Parathyroid adenoma (tissue), 2 donors: ENCODE data around the gene MYOD1.

Experiments used
- H2AFZ ChIP-seq: fragments of 300-600 bp; sonication (generic); one replicate; pipeline ENCODE4 v1.7.0; 2017; ENCODE audit warnings: antibody characterized with exemption, mild to moderate bottlenecking
- H3K27ac ChIP-seq: fragments of 300-600 bp; sonication (generic); one replicate; pipeline ENCODE4 v1.7.0; 2017
- H3K27me3 ChIP-seq: fragments of 300-600 bp; sonication (generic); one replicate; pipeline ENCODE4 v1.7.0; 2017; ENCODE audit warnings: low read length; ENCODE audit not compliant: control insufficient read depth, insufficient read depth
- H3K36me3 ChIP-seq: fragments of 300-600 bp; sonication (generic); one replicate; pipeline ENCODE4 v1.7.0; 2017; ENCODE audit warnings: low read length; ENCODE audit not compliant: control insufficient read depth, insufficient read depth
- H3K4me1 ChIP-seq: fragments of 300-600 bp; sonication (generic); one replicate; pipeline ENCODE4 v1.7.0; 2017; ENCODE audit warnings: control low read depth
- H3K4me2 ChIP-seq: fragments of 300-600 bp; sonication (generic); one replicate; pipeline ENCODE4 v1.7.0; 2017; ENCODE audit warnings: low read length
- H3K4me3 ChIP-seq: fragments of 300-600 bp; sonication (generic); one replicate; pipeline ENCODE4 v1.7.0; 2017; ENCODE audit warnings: low read depth, low read length
- H3K79me2 ChIP-seq: fragments of 300-600 bp; sonication (generic); one replicate; pipeline ENCODE4 v1.7.0; 2017; ENCODE audit warnings: control low read depth
- H3K9ac ChIP-seq: fragments of 300-600 bp; sonication (generic); one replicate; pipeline ENCODE4 v1.7.0; 2017; ENCODE audit warnings: mild to moderate bottlenecking
- H3K9me3 ChIP-seq: fragments of 300-600 bp; sonication (generic); one replicate; pipeline ENCODE4 v1.7.0; 2017; ENCODE audit warnings: low read length; ENCODE audit not compliant: control insufficient read depth
- CTCF ChIP-seq: fragments of 300-600 bp; sonication (generic); IDR thresholded peaks from one replicate; pipeline ENCODE4 v1.7.0; 2017; ENCODE audit warnings: antibody characterized with exemption, mild to moderate bottlenecking
- donor health status: primary hyperparathyroidism.

MYOD1 gene

GRCh38 chr11:17683377-17684161 is 35.8 kb upstream of the MYOD1 start:
- Histone ChIP-seq H2AFZ (no peak overlapping the region), H3K4me1 (no peaks in the 10 kb centered on the region), H3K27me3 (no peaks in the 10 kb centered on the region), H3K79me2 (no peaks in the 10 kb centered on the region), H3K9me3 (no peaks in the 10 kb centered on the region), H3K9ac (no peak overlapping the region), H3K4me2 (no peak overlapping the region), H3K4me3 (no peak overlapping the region), H3K27ac (no peak overlapping the region), H3K36me3 (no peaks in the 10 kb centered on the region)
- no peak for TF ChIP-seq CTCF

GRCh38 chr11:17684550-17684949 is 34.8 kb upstream of the MYOD1 start:
- H2AFZ ChIP-seq, result no peak overlapping the region
- H3K4me3 ChIP-seq, result no peak overlapping the region
- H3K27me3 ChIP-seq, result no peaks in the 10 kb centered on the region
- no peaks in the 10 kb centered on the region for H3K4me1 ChIP-seq
- H3K9ac ChIP-seq, result no peak overlapping the region
- no peak for TF ChIP-seq CTCF
- H3K9me3 ChIP-seq, result no peaks in the 10 kb centered on the region
- no peak overlapping the region for H3K4me2 ChIP-seq
- no peaks in the 10 kb centered on the region for H3K79me2 ChIP-seq
- no peak overlapping the region for H3K27ac ChIP-seq
- no peaks in the 10 kb centered on the region for H3K36me3 ChIP-seq

- H3K9ac ChIP-seq, result no peak overlapping the region
- H3K9me3 ChIP-seq, result no peaks in the 10 kb centered on the region
- H3K4me3 ChIP-seq, result no peak overlapping the region
- H3K27me3 ChIP-seq, result no peaks in the 10 kb centered on the region
- H3K79me2 ChIP-seq, result no peaks in the 10 kb centered on the region
- TF ChIP-seq CTCF, result no peak
- H3K4me2 ChIP-seq, result no peak overlapping the region
- no peaks in the 10 kb centered on the region for H3K4me1 ChIP-seq
- H2AFZ ChIP-seq, result no peak overlapping the region
- H3K36me3 ChIP-seq, result no peaks in the 10 kb centered on the region
- H3K27ac ChIP-seq, result no peak overlapping the region
Observed at GRCh38 chr11:17686231-17686980, 33.0 kb upstream of the MYOD1 start.

GRCh38 chr11:17687946-17688670 is 31.3 kb upstream of the MYOD1 start:
- no peak overlapping the region for H3K27ac ChIP-seq
- no peak overlapping the region for H3K4me2 ChIP-seq
- no peaks in the 10 kb centered on the region for H3K27me3 ChIP-seq
- no peaks in the 10 kb centered on the region for H3K4me1 ChIP-seq
- no peak overlapping the region for H3K4me3 ChIP-seq
- H2AFZ ChIP-seq, result no peak overlapping the region
- no peaks in the 10 kb centered on the region for H3K9me3 ChIP-seq
- no peaks in the 10 kb centered on the region for H3K79me2 ChIP-seq
- H3K36me3 ChIP-seq, result no peaks in the 10 kb centered on the region
- H3K9ac ChIP-seq, result no peak overlapping the region
- no peak for TF ChIP-seq CTCF
